ENCODE data around the gene SORCS1. TPM values are rescaled to one million over a fixed set of nuclear protein-coding genes. Genes with fewer than 3 reads are reported as not detected.

Gene SORCS1
- total RNA-seq, 1 experiment from 2014 or later = not detected

DNA sequence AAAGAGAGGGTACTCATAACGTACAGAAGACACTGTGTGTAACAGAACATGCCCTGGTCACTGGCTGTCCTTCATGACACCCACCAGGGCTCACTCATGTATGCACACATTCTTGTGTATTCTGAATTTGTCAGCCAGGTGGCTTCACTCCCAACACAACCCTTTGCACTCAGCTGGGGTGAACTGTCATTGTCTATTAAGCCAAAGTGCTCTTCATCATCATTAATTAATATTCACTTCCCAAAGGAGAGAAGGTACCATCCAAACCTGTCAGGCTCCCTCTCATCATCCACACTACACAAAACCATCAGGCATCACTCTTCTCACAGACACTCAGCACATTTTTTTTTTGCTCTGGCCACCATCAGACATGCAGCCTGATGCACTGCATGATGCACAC lies 469.8 kb downstream of the SORCS1 start:
- no peaks in the 10 kb centered on the region; the same call in 1 of the 2 replicates for H3K27me3 ChIP-seq
- H3K4me3 ChIP-seq = no peak overlapping the region
- H3K36me3 ChIP-seq = no peaks in the 10 kb centered on the region
- no peak for DNase-seq
- H3K9me3 ChIP-seq = no peaks in the 10 kb centered on the region

DNA sequence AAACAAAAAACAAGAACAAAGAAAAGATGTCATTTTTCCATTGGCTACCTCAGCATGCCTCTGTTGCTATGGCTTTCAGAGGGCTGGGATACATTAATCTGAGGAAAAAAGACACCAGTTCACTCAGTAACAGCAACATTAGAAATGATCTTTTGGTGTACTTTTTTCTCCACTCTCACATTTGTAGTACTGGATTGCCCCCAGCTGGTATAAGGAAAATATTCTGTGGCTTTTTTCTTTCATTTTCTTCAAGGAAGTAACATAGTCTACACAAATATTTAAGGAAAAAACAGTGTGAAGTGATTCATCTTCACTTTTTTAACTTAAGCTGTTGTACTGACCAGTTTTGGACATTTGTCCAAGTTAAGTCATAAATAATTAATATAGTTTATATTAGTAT lies 482.3 kb downstream of the SORCS1 start:
- Histone ChIP-seq H3K27me3 (no peaks in the 10 kb centered on the region), H3K4me3 (no peak overlapping the region), H3K36me3 (no peaks in the 10 kb centered on the region), H3K9me3 (peaks cover 2% of the 10 kb centered on the region; the same call in 1 of the 2 replicates)
- DNase-seq = no peak

DNA sequence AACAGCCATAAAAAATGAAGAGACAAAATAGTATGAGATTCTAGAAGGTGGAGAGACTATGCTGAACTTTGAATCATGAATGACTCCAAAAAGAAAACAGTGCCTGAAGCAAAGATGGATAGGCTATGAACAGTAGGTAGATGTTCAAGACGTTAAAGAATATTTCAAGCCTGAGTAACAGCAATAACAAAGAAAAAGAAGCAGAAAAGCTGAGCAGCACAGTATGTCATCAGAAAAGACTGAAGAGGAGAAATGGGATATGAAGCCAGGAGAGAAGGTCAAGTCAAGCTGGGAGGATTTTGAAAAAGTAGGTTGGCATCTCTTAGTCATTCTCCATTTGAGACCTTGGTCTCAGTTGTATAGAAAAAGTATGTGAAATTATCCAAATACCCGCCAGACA lies 484.4 kb downstream of the SORCS1 start:
- DNase-seq = no peak
- H3K36me3 ChIP-seq = no peaks in the 10 kb centered on the region
- H3K27me3 ChIP-seq = no peaks in the 10 kb centered on the region
- H3K4me3 ChIP-seq = no peak overlapping the region
- H3K9me3 ChIP-seq = peaks cover 3% of the 10 kb centered on the region

DNA sequence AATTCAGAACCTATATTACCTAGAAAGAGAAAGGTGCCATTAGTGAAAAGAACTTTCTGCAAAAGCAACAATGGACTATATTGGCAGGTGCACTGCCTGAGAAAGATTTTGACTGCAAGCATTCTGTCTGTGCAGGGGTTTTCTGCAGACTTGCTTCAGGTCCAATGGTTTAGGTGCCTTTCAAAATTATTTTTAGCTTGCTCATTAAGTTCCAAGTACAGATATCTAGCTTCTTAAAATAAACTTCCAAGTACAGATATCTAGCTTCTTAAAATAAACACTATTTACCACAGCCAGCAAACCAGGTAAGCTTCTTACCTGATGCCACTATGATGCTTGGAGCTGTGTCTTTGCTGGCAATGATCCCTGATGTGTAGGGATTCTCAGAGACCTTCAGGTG lies 485.2 kb downstream of the SORCS1 start:
- peaks cover 3% of the 10 kb centered on the region for H3K9me3 ChIP-seq
- H3K27me3 ChIP-seq = no peaks in the 10 kb centered on the region
- no peak overlapping the region for H3K4me3 ChIP-seq
- no peak for DNase-seq
- no peaks in the 10 kb centered on the region for H3K36me3 ChIP-seq

DNA sequence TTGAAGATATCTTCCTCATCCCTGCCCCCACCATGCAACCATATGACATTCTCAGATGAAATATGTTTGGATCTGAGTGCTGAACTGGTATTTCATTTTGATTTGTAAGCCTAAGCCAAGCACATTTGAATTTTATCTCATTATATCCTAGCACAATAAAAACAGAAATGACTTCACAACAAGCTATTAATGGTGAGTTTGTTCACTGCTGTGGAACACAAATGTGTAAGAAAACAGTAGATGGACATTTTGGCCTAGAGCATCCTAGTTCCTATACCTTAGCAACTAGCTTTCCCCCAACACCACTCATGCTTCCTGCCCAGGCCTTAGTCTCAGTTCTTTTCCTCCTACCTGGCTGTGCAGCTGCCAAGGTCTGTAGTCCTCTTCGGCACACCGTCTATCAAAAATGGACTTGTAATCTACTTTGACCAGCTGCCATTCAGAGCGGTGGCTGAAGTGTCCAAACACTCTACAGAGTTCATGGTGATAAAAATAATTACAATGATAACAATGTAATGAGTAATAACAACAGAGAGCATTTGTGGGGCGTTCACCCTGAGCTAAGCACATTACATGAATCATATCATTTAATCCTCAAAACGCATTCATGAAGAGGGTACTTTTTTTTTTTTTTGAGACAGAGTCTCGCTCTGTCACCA lies 491.9 kb downstream of the SORCS1 start:
- Histone ChIP-seq H3K9me3 (peaks cover 3% of the 10 kb centered on the region), H3K36me3 (no peaks in the 10 kb centered on the region), H3K4me3 (no peak overlapping the region), H3K27me3 (no peaks in the 10 kb centered on the region)
- DNase-seq = no peak

DNA sequence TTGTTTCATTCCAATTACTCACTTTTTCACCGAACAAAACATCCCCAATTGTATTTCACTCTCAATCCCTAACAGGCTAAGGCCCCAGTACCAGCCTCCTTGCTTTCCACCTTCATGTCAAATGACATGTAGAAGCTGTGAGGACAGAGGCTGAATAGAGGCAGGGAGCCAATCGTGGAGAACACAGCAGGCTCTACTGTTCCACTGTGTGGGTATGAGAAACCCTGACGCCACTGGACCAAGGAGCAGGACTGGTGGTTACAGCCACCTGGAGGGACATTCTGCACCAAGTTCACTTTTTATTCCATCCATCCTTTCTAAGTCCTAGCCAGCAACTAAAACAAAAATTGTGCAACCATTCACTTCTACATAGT lies 502.8 kb downstream of the SORCS1 start:
- Histone ChIP-seq H3K9me3 (no peaks in the 10 kb centered on the region; the same call in 1 of the 2 replicates), H3K36me3 (no peaks in the 10 kb centered on the region), H3K4me3 (no peak overlapping the region), H3K27me3 (no peaks in the 10 kb centered on the region)
- DNase-seq = no peak

DNA sequence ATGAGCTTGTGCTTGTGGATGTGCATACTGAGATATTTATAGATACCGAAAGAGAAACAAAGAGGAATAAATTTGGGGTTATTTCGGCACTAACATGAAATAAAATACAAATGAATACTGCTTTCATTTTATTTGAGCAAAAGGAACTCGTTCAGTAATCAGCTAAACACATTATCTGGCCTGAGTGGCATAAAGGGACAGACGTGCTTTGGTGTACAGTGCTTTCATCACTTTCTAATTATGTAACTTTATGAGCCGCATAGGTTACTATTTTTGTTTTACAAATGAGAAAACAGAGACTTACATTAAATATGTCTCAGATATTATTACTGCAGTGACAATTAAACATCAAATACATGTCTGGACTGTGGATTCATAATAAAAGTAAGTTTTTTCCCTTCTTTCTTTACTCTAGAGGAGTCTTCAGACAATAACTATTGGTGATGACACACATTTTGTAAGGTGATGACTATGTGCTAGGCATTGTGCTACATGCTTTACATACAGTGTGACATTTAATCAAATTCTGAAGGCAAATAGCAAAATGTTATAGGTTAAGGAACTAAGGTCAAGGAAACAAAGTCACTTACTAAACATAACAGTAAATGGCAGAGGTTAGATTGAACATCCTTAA lies 503.3 kb downstream of the SORCS1 start:
- H3K36me3 ChIP-seq = no peaks in the 10 kb centered on the region
- H3K4me3 ChIP-seq = peak overlapping the region; percentile 15
- no peaks in the 10 kb centered on the region for H3K27me3 ChIP-seq
- H3K9me3 ChIP-seq = no peaks in the 10 kb centered on the region; the same call in 1 of the 2 replicates
- DNase-seq = no peak

DNA sequence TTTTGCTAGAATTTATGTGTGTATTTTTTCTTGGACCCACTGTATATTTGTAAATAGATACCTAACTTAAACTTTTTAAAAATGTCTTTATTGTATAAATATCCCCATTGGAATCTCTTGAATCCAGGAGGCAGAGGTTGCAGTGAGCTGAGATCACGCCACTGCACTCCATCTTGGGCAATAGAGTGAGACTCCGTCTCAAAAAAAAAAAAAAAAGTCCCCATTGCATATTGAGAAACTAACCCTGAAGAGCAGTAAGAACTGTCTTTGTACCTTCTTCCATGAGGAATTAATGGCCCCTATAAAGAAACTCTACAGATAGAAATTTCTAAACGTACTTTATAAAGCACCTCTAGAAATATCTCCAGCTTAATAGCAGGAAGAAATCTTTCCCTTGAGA lies 504.0 kb downstream of the SORCS1 start:
- Histone ChIP-seq H3K27me3 (no peaks in the 10 kb centered on the region), H3K36me3 (no peaks in the 10 kb centered on the region), H3K4me3 (no peak overlapping the region), H3K9me3 (no peaks in the 10 kb centered on the region; the same call in 1 of the 2 replicates)
- DNase-seq = no peak

DNA sequence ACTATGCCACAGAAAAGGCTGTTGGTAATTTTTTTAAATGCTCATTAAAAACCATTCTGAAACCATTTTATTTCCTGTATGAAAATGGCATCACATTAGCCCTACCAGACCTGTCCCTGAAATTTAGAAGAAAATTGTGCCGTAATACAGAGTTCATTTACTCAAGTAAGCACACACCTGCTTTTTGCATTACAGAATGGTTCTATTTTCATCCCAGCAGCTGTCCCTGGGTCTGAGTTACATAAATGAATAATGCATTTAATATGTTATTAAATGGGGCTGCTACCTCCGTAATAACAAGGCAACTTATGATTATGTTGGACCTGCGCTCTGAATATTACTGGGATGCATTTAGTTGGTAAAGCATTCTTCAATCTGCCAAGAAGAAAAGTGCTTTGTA lies 508.9 kb downstream of the SORCS1 start:
- Histone ChIP-seq H3K36me3 (no peaks in the 10 kb centered on the region), H3K4me3 (no peak overlapping the region), H3K9me3 (no peaks in the 10 kb centered on the region), H3K27me3 (no peaks in the 10 kb centered on the region)
- DNase-seq = no peak

DNA sequence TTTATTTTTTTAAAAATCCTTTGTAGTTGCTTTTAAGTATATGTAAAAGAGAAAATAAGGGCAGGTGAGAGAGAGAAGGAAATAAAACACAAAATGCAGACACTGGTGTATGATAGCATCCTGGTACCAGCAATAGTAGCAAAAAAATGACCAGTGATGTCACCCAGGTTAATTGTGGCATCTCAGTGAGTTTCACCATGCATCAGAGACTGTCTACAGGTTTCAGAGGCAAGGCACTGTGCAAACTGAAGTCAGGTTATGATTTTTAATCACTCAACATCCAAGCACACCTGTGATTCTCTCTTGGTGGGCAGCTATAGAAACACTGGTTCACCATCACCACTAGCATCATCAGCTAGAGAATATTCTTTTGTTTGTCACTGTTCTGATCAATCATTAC lies 509.3 kb downstream of the SORCS1 start:
- no peaks in the 10 kb centered on the region for H3K9me3 ChIP-seq
- DNase-seq = no peak
- no peak overlapping the region for H3K4me3 ChIP-seq
- H3K36me3 ChIP-seq = no peaks in the 10 kb centered on the region
- no peaks in the 10 kb centered on the region for H3K27me3 ChIP-seq

DNA sequence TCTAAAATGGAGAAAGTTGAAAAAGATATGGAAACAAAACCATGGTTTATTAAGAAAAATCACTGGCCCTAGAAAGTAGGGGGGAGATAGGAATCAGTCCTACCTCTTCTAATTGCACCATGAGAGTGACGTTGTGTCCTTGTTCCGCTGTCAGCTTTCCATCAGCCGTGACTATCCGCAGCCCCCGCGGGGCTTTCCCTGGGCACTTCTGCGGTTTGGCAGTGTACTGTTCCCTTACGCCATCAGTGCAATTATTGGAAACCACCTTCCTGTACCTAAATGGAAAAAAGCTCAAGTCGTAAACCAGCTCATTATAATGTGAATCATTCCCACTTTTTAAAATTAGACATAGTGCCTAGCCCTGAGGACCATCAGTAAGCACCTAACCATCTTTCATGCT lies 512.2 kb downstream of the SORCS1 start:
- H3K4me3 ChIP-seq = no peak overlapping the region
- DNase-seq = peak; percentile 66
- no peaks in the 10 kb centered on the region for H3K9me3 ChIP-seq
- no peaks in the 10 kb centered on the region for H3K36me3 ChIP-seq
- no peaks in the 10 kb centered on the region for H3K27me3 ChIP-seq

DNA sequence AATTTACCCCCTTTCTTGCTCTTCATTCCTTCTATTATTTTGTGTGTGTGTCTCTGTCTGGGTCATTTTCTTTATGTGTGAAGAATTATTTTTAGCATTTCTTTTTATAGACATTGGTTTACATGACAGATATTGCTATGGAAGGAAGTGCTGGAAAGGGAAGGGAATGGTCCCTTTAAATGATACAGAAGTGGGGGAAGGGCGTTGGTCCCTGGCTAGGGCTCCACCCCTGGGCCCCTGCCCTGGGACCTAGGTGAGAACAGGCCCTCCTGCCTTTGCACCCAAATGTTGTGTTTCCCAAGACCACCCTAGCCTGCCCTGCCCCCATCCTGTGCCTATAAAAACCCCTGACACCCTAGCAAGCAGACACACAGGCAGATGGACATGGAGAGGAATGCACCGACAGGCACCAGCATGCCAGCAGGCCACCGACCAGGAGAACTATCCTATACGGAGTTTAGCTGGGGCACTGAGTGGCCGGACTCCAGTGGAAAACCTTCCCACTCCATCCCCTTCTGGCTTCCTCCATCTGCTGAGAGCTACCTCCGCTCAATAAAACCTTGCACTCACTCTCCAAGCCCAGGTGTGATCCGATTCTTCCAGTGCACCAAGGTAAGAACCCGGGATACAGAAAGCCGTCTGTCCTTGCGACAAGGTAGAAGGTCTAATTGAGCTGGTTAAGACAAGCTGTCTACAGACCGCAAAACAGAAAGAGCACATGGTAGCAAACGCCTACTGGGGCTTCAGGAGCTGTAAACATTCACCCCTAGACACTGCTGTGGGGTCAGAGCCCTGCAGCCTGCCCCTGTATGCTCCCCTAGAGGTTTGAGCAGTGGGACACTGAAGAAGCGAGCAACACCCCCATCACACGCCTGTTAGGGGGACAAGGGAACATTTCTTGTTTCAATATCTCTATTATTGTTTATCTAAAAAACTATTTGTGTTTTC lies 515.7 kb downstream of the SORCS1 start:
- Histone ChIP-seq H3K9me3 (no peaks in the 10 kb centered on the region), H3K36me3 (no peaks in the 10 kb centered on the region), H3K27me3 (no peaks in the 10 kb centered on the region), H3K4me3 (no peak overlapping the region)
- DNase-seq = no peak

DNA sequence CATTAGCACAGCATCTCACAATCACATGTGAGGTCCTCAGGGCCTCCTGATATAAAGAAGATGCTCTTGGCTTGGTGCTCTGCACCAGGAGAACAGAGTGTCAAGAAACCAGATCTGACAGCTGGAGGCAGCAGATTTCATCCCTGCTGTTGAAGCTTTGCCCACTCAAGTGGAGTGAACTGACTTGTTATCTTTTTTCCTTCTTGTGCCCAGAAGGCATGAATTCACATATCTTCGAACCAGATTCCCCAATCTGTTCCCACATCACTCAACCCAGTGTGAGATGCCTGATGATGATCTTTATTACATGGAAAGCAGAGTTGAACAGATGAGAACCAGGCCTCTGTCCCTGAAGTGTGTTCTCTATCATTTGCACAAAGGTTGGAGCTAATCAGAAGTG lies 521.0 kb downstream of the SORCS1 start:
- DNase-seq = no peak
- no peaks in the 10 kb centered on the region for H3K9me3 ChIP-seq
- H3K27me3 ChIP-seq = no peaks in the 10 kb centered on the region
- H3K36me3 ChIP-seq = no peaks in the 10 kb centered on the region
- no peak overlapping the region for H3K4me3 ChIP-seq

DNA sequence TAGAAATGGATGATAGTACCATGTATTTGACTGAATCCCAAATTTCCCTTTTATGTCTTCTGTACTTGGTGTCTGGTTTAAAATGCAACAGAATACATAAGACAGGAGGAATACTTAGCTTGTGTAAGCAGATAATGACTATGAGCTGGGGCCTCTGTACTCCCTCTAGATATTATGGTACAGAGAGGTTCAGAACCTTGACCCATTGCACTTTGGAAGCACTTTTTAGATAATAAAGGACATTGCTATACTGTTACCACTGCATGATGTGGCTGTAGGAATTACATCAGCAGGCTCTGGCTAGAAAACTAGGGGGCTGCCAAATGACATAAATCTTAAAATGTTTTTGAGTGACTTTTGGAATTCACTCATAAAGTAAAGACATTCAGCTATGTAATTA lies 526.6 kb downstream of the SORCS1 start:
- H3K36me3 ChIP-seq = no peaks in the 10 kb centered on the region
- no peak for DNase-seq
- no peaks in the 10 kb centered on the region for H3K27me3 ChIP-seq
- no peak overlapping the region for H3K4me3 ChIP-seq
- H3K9me3 ChIP-seq = peaks cover 3% of the 10 kb centered on the region; the same call in 1 of the 2 replicates

DNA sequence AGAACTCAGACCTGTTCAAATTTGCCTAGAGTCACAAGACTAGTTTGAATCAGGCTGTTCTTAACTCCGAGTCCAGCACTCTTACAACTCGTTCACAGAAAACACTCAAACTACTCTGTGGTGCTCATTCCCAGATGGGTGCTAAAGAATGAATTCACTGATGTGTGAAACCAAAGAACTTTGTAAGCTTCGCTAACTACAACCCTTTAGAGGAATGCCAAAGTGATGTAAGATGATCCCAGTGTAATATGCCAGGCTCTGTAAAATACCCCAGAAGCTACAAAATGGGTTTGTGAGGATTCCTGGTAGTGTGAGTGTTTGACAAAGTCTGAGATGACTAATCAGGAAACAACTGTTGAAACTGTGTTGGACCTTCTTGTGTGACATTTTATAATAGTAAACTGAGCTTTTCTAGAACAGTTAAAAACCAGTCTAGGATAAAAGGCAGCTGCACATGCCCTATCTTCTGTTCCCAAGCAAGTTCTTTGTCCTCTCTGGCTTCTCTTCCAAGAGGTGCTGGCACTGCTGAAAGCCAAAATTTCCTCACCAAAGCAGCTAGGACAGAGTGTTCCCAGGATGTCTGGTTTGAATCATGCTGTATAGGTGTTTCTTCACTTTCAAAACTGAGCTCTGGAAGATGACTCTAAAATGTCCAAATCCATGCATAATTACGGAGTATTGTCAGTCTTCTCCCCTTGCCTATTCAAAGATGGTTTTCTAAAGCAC lies 527.6 kb downstream of the SORCS1 start:
- H3K4me3 ChIP-seq = no peak overlapping the region
- H3K36me3 ChIP-seq = no peaks in the 10 kb centered on the region
- peaks cover 3% of the 10 kb centered on the region; the same call in 1 of the 2 replicates for H3K9me3 ChIP-seq
- no peaks in the 10 kb centered on the region for H3K27me3 ChIP-seq
- no peak for DNase-seq

DNA sequence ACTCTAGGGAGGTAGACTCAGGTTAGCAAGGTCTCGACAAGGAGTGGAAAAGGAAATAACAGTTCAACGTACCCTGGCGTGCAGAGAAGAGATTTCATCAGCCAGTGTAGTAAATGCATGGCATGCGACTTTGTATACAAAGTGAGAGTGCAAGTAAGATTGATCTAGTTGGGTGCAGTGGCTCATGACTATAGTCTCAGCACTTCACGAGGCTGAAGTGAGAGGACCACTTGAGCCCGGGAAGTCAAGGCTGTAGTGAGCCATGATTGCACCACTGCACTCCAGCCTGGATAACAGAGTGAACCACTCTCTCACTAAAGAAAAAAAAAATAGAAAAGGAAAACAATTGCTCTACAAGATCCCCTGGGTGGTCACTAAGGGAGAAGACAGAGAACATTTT lies 528.6 kb downstream of the SORCS1 start:
- no peak for DNase-seq
- no peaks in the 10 kb centered on the region for H3K36me3 ChIP-seq

More for the DNA sequence above, 528.6 kb downstream of the SORCS1 start:
- Histone ChIP-seq H3K9me3 (peaks cover 3% of the 10 kb centered on the region; the same call in 1 of the 2 replicates), H3K4me3 (no peak overlapping the region), H3K27me3 (no peaks in the 10 kb centered on the region)

Measured in MG63 (cell line).